HepG2 (cell line): ENCODE results near the gene DUS3L. TPM values are rescaled to one million over a fixed set of nuclear protein-coding genes. Genes with fewer than 3 reads are reported as not detected.
A peak's percentile ranks its signal among the peaks of the same experiment; 100 is the strongest.

Experiments used
- CEBPG ChIP-seq: IDR thresholded peaks from 2 replicates; pipeline ENCODE4 v1.6.1; 2016
- ELF4 ChIP-seq: sonication (generic); formaldehyde crosslinking; IDR thresholded peaks from 2 replicates; pipeline ENCODE4 v1.5.0; 2020; ENCODE audit warnings: missing genetic modification reagents, mild to moderate bottlenecking, moderate library complexity, borderline replicate concordance
- GLI4 ChIP-seq: sonication (generic); formaldehyde crosslinking; IDR thresholded peaks from 2 replicates; pipeline ENCODE4 v1.5.1; 2020; ENCODE audit warnings: missing genetic modification reagents, mild to moderate bottlenecking, moderate library complexity, borderline replicate concordance
- NKX3-1 ChIP-seq: sonication (generic); formaldehyde crosslinking; IDR thresholded peaks from 2 replicates; pipeline ENCODE4 v1.5.0; 2020; ENCODE audit warnings: missing genetic modification reagents
- SALL2 ChIP-seq: sonication (generic); formaldehyde crosslinking; IDR thresholded peaks from 2 replicates; pipeline ENCODE4 v1.8.1; 2023; ENCODE audit warnings: mild to moderate bottlenecking, missing genetic modification reagents, inconsistent platforms
- TEAD2 ChIP-seq: sonication (generic); formaldehyde crosslinking; IDR thresholded peaks from 2 replicates; pipeline ENCODE4 v1.9.0; 2021; ENCODE audit warnings: missing genetic modification reagents
- ZNF234 ChIP-seq: sonication (generic); formaldehyde crosslinking; conservative IDR thresholded peaks from 2 replicates; pipeline ENCODE4 v1.5.1; 2020; ENCODE audit warnings: mild to moderate bottlenecking, missing genetic modification reagents
- ZNF496 ChIP-seq: sonication (generic); formaldehyde crosslinking; IDR thresholded peaks from 2 replicates; pipeline ENCODE4 v1.8.1; 2023; ENCODE audit warnings: mild to moderate bottlenecking, moderate library complexity, missing genetic modification reagents; ENCODE audit not compliant: insufficient replicate concordance
- ZNF501 ChIP-seq: sonication (generic); formaldehyde crosslinking; IDR thresholded peaks from 2 replicates; pipeline ENCODE4 v1.5.1; 2020; ENCODE audit warnings: mild to moderate bottlenecking, moderate library complexity, missing genetic modification reagents
- ZNF570 ChIP-seq: sonication (generic); formaldehyde crosslinking; IDR thresholded peaks from 2 replicates; pipeline ENCODE4 v1.4.0; 2020; ENCODE audit warnings: mild to moderate bottlenecking, missing genetic modification reagents, borderline replicate concordance
- ZNF878 ChIP-seq: sonication (generic); formaldehyde crosslinking; IDR thresholded peaks from 2 replicates; pipeline ENCODE4 v1.8.1; 2023; ENCODE audit warnings: mild to moderate bottlenecking, missing genetic modification reagents, moderate library complexity
- ZZZ3 ChIP-seq: sonication (generic); formaldehyde crosslinking; IDR thresholded peaks from 2 replicates; pipeline ENCODE4 v1.4.0; 2020; ENCODE audit warnings: missing genetic modification reagents, mild to moderate bottlenecking, borderline replicate concordance
- polyA plus RNA-seq, 8 experiments: library from polyadenylated mRNA; depleted of rRNA in 3 of 8; stranded (reverse) in 7 of 8; unstranded in 1 of 8; fragments of >200 nt; fragmentation: Illumina TruSeq in 4 of 8; extraction: Trizol in 4 of 8; gene quantifications; 2 replicates each; pipeline versions ENCODE4 v1.2.1 to v1.2.3, GENCODE V29; 2011 to 2016; ENCODE audit warnings: low read depth in 4 of 8, missing spikeins in 1 of 8, mixed read lengths in 1 of 8; ENCODE audit not compliant: insufficient read depth in 1 of 8
- total RNA-seq, 5 experiments: library from RNA; depleted of rRNA; stranded (reverse); fragments of >200 nt; fragmentation: Illumina TruSeq; extraction: Trizol; gene quantifications; 2 replicates each; pipeline ENCODE4 v1.2.3, GENCODE V29; 2016; ENCODE audit warnings: low read depth in 1 of 5
- TF ChIP-seq, protein P1 (sequence below): sonication (generic); formaldehyde crosslinking; IDR thresholded peaks from 2 replicates; pipeline ENCODE4 v1.5.0; 2020; ENCODE audit warnings: missing genetic modification reagents, mild to moderate bottlenecking, borderline replicate concordance
- TF ChIP-seq, protein P2 (sequence below): sonication (generic); formaldehyde crosslinking; IDR thresholded peaks from 2 replicates; pipeline ENCODE4 v1.5.0; 2020; ENCODE audit warnings: missing genetic modification reagents, mild to moderate bottlenecking, borderline replicate concordance
- TF ChIP-seq, protein P3 (sequence below): sonication (generic); formaldehyde crosslinking; IDR thresholded peaks from 2 replicates; pipeline ENCODE4 v1.4.0; 2020; ENCODE audit warnings: missing genetic modification reagents, borderline replicate concordance
- TF ChIP-seq, protein P4 (sequence below): sonication (generic); formaldehyde crosslinking; IDR thresholded peaks from 2 replicates; pipeline ENCODE4 v1.4.0; 2020; ENCODE audit warnings: missing genetic modification reagents
- TF ChIP-seq, protein P5 (sequence below): sonication (generic); formaldehyde crosslinking; IDR thresholded peaks from 2 replicates; pipeline ENCODE4 v1.4.0; 2020; ENCODE audit warnings: missing genetic modification reagents

DUS3L gene
- total and polyA plus RNA-seq, 2 of the 13 experiments (the other 11 are each of a cell fraction or from before 2014, with no cell fraction given): 13.3 to 25.1 TPM

DNA sequence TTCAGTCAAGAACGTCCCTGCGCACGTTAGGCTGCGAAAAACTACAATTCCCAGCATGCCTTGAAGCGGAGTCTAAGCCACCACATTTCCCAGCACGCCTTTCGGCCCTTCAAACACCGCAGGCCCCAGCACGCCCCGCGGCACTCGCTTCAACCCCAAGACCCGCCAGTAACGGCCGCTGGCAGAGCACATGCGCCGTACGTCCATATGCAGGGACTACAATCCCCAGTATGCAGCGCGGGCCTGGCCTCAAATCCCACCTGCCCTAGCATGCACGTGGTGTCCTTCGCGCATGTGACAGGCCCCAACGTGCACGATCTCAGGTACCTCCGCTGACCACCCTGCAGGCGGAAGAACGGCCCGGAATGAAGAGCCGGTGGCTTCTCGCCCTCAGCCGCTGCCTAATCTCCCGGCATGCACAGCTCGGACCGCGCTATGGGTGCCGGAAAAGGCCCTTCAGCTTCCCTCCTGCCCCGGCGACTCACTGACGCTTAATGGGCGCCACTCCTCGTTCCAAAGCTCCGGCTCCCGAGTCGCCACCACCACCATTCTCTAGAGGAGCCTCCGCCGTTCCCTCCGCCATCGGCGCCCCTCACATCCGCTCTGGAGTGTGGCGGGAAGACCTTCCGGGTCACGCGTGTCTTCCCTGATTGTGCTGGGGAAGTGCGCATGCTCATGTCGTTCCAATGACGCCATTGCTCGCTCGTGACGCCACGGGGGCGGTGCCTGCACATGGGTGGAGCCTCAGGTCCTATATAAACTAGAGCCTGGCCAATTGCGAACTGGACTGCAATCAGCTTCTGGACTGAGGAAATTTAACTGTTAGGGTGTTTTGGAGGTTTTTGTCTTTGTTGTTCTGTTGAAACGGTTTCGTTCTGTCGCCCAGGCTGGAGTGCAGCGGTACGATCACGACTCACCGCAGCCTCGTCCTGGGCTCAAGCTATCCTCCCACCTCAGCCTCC is at the start of gene DUS3L (continued):
- TF ChIP-seq ZZZ3: peak; percentile 55; the same call in 1 of the 2 replicates
- TF ChIP-seq ELF4: peak; percentile 86; the same call in 1 of the 2 replicates
- no peak for TF ChIP-seq ZNF878 (CRISPR knock-in tag)
- TF ChIP-seq, protein P1, sequence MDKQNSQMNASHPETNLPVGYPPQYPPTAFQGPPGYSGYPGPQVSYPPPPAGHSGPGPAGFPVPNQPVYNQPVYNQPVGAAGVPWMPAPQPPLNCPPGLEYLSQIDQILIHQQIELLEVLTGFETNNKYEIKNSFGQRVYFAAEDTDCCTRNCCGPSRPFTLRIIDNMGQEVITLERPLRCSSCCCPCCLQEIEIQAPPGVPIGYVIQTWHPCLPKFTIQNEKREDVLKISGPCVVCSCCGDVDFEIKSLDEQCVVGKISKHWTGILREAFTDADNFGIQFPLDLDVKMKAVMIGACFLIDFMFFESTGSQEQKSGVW (CRISPR knock-in tag): no peak
- no peak for TF ChIP-seq ZNF570 (CRISPR knock-in tag)
- TF ChIP-seq CEBPG (CRISPR knock-in tag): peak; percentile 30; the same call in 1 of the 2 replicates
- TF ChIP-seq ZNF234 (CRISPR knock-in tag): no peak
- TF ChIP-seq, protein P2, sequence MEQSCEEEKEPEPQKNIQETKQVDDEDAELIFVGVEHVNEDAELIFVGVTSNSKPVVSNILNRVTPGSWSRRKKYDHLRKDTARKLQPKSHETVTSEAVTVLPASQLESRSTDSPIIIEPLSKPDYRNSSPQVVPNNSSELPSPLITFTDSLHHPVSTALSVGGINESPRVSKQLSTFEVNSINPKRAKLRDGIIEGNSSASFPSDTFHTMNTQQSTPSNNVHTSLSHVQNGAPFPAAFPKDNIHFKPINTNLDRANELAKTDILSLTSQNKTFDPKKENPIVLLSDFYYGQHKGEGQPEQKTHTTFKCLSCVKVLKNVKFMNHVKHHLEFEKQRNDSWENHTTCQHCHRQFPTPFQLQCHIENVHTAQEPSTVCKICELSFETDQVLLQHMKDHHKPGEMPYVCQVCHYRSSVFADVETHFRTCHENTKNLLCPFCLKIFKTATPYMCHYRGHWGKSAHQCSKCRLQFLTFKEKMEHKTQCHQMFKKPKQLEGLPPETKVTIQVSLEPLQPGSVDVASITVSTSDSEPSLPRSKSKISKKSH (CRISPR knock-in tag): peak; percentile 90
- TF ChIP-seq, protein P3, sequence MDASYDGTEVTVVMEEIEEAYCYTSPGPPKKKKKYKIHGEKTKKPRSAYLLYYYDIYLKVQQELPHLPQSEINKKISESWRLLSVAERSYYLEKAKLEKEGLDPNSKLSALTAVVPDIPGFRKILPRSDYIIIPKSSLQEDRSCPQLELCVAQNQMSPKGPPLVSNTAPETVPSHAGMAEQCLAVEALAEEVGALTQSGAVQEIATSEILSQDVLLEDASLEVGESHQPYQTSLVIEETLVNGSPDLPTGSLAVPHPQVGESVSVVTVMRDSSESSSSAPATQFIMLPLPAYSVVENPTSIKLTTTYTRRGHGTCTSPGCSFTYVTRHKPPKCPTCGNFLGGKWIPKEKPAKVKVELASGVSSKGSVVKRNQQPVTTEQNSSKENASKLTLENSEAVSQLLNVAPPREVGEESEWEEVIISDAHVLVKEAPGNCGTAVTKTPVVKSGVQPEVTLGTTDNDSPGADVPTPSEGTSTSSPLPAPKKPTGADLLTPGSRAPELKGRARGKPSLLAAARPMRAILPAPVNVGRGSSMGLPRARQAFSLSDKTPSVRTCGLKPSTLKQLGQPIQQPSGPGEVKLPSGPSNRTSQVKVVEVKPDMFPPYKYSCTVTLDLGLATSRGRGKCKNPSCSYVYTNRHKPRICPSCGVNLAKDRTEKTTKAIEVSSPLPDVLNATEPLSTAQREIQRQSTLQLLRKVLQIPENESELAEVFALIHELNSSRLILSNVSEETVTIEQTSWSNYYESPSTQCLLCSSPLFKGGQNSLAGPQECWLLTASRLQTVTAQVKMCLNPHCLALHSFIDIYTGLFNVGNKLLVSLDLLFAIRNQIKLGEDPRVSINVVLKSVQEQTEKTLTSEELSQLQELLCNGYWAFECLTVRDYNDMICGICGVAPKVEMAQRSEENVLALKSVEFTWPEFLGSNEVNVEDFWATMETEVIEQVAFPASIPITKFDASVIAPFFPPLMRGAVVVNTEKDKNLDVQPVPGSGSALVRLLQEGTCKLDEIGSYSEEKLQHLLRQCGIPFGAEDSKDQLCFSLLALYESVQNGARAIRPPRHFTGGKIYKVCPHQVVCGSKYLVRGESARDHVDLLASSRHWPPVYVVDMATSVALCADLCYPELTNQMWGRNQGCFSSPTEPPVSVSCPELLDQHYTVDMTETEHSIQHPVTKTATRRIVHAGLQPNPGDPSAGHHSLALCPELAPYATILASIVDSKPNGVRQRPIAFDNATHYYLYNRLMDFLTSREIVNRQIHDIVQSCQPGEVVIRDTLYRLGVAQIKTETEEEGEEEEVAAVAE (CRISPR knock-in tag): peak; percentile 87; the same call in 1 of the 2 replicates
- peak; percentile 96 for TF ChIP-seq ZNF501 (CRISPR knock-in tag)
- TF ChIP-seq, protein P4, sequence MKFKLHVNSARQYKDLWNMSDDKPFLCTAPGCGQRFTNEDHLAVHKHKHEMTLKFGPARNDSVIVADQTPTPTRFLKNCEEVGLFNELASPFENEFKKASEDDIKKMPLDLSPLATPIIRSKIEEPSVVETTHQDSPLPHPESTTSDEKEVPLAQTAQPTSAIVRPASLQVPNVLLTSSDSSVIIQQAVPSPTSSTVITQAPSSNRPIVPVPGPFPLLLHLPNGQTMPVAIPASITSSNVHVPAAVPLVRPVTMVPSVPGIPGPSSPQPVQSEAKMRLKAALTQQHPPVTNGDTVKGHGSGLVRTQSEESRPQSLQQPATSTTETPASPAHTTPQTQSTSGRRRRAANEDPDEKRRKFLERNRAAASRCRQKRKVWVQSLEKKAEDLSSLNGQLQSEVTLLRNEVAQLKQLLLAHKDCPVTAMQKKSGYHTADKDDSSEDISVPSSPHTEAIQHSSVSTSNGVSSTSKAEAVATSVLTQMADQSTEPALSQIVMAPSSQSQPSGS (CRISPR knock-in tag): peak; percentile 67
- TF ChIP-seq, protein P5, sequence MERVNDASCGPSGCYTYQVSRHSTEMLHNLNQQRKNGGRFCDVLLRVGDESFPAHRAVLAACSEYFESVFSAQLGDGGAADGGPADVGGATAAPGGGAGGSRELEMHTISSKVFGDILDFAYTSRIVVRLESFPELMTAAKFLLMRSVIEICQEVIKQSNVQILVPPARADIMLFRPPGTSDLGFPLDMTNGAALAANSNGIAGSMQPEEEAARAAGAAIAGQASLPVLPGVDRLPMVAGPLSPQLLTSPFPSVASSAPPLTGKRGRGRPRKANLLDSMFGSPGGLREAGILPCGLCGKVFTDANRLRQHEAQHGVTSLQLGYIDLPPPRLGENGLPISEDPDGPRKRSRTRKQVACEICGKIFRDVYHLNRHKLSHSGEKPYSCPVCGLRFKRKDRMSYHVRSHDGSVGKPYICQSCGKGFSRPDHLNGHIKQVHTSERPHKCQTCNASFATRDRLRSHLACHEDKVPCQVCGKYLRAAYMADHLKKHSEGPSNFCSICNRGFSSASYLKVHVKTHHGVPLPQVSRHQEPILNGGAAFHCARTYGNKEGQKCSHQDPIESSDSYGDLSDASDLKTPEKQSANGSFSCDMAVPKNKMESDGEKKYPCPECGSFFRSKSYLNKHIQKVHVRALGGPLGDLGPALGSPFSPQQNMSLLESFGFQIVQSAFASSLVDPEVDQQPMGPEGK (CRISPR knock-in tag): peak; percentile 16; the same call in 1 of the 2 replicates
- no peak for TF ChIP-seq TEAD2 (CRISPR knock-in tag)
- TF ChIP-seq SALL2 (CRISPR knock-in tag): no peak; the same call in 1 of the 2 replicates
- no peak for TF ChIP-seq NKX3-1 (CRISPR knock-in tag)
- TF ChIP-seq GLI4 (CRISPR knock-in tag): peak; percentile 92; the same call in 1 of the 2 replicates
- no peak for TF ChIP-seq ZNF496 (CRISPR knock-in tag)
